B cell (primary cell): ENCODE results near the gene ITGB1. TPM values are rescaled to one million over a fixed set of nuclear protein-coding genes. Genes with fewer than 3 reads are reported as not detected.
"Not testable (repeated sequence)": the region's sequence is repeated elsewhere in the genome, so short reads cannot be mapped to it uniquely, and the experiment has no call there.

Experiments
- ATAC-seq: fragments of 200-7000 bp; cut with Tn5 transposase; one replicate; pipeline ENCODE4 v1.10.0; 2021; ENCODE audit warnings: low read depth, mild to moderate bottlenecking, moderate number of reproducible peaks, moderate library complexity
- CTCF ChIA-PET: fragments of 350-600 bp; sonication (Branson Sonifier 250); formaldehyde crosslinking; loops from one replicate; lab custom pipeline; 2021; ENCODE audit warnings: antibody characterized with exemption, inconsistent platforms; lab: Charles Lee
- POLR2A ChIA-PET: fragments of 350-600 bp; sonication (Branson Sonifier 250); formaldehyde crosslinking; loops from one replicate; lab custom pipeline; 2021; ENCODE audit warnings: antibody characterized with exemption; lab: Charles Lee
- DNase-seq: peaks from one replicate; pipeline ENCODE4 v3.0.0; 2013
- H2AFZ ChIP-seq: 2 replicates; pipeline ENCODE4 v1.6.1; 2012; ENCODE audit warnings: mild to moderate bottlenecking, low read depth, low read length; ENCODE audit not compliant: insufficient read depth, poor library complexity, severe bottlenecking
- H3K27ac ChIP-seq, 2 donors: 1 replicate in 1 of 2; 2 replicates in 1 of 2; pipeline ENCODE4 v1.5.1; 2012 to 2013; ENCODE audit warnings: low read length in 2 of 2, mild to moderate bottlenecking in 2 of 2, moderate library complexity in 1 of 2
- H3K27me3 ChIP-seq, 4 experiments: fragments of 200-600 bp in 1 of 4; sonication (generic) in 1 of 4; replicated peaks in 1 of 4; 1 replicate in 2 of 4; 2 replicates in 2 of 4; pipeline versions ENCODE4 v1.6.1 to v1.7.0; 2013 to 2016; ENCODE audit warnings: low read length in 3 of 4, mild to moderate bottlenecking in 2 of 4, mixed read lengths in 1 of 4, moderate library complexity in 1 of 4; ENCODE audit not compliant: insufficient read depth in 4 of 4, control insufficient read depth in 3 of 4; ENCODE audit errors: control extremely low read depth in 1 of 4
- H3K36me3 ChIP-seq, 2 experiments: replicated peaks in 1 of 2; 1 replicate in 1 of 2; 2 replicates in 1 of 2; pipeline versions ENCODE4 v1.6.1 to v1.7.1; 2013; ENCODE audit warnings: low read length in 1 of 2; ENCODE audit not compliant: insufficient read depth in 2 of 2, control insufficient read depth in 1 of 2; ENCODE audit errors: control extremely low read depth in 1 of 2, extremely low read depth in 1 of 2
- H3K4me1 ChIP-seq, 2 donors: fragments of 200-600 bp in 1 of 2; sonication (generic) in 1 of 2; 1 replicate in 1 of 2; 2 replicates in 1 of 2; pipeline versions ENCODE4 v1.5.1 to v1.6.1; 2013 to 2017; ENCODE audit warnings: low read length in 2 of 2; ENCODE audit not compliant: control insufficient read depth in 2 of 2, insufficient read depth in 2 of 2
- H3K4me2 ChIP-seq: replicated peaks from 2 replicates; pipeline ENCODE3; 2012; ENCODE audit warnings: mild to moderate bottlenecking, low read depth, low read length; ENCODE audit not compliant: poor library complexity, severe bottlenecking
- H3K4me3 ChIP-seq, 5 experiments: fragments of 200-600 bp in 1 of 5; sonication (generic) in 1 of 5; 1 replicate in 3 of 5; 2 replicates in 2 of 5; pipeline versions ENCODE4 v1.5.1 to v1.7.0; 2011 to 2016; ENCODE audit warnings: low read length in 4 of 5, mild to moderate bottlenecking in 4 of 5, low read depth in 2 of 5, control low read depth in 1 of 5, moderate library complexity in 1 of 5; ENCODE audit not compliant: insufficient read depth in 1 of 5; ENCODE audit errors: control extremely low read depth in 1 of 5, extremely low read depth in 1 of 5
- H3K79me2 ChIP-seq: fragments of 200-600 bp; sonication (generic); one replicate; pipeline ENCODE4 v1.6.0; 2016; ENCODE audit warnings: low read length; ENCODE audit not compliant: control insufficient read depth, insufficient read depth
- H3K9ac ChIP-seq: fragments of 200-600 bp; sonication (generic); 2 replicates; pipeline ENCODE4 v1.6.1; 2017; ENCODE audit warnings: mild to moderate bottlenecking, low read length, moderate library complexity
- H3K9me3 ChIP-seq, 3 donors: one replicate each; pipeline versions ENCODE4 v1.6.1 to v1.7.1; 2013; ENCODE audit warnings: low read length in 2 of 3; ENCODE audit not compliant: control insufficient read depth in 2 of 3, insufficient read depth in 1 of 3; ENCODE audit errors: control extremely low read depth in 1 of 3
- H4K20me1 ChIP-seq: 2 replicates; pipeline ENCODE4 v1.6.0; 2012; ENCODE audit warnings: mild to moderate bottlenecking, low read length; ENCODE audit not compliant: insufficient read depth, control insufficient read depth, poor library complexity, severe bottlenecking
- H3K27ac Mint-ChIP-seq: one replicate; pipeline ENCODE4 v1.8.0; 2021; ENCODE audit warnings: mixed read lengths
- H3K27me3 Mint-ChIP-seq: one replicate; pipeline ENCODE4 v1.8.0; 2021; ENCODE audit warnings: mixed read lengths
- H3K4me1 Mint-ChIP-seq: one replicate; pipeline ENCODE4 v1.8.0; 2021; ENCODE audit warnings: mixed read lengths
- H3K4me3 Mint-ChIP-seq: one replicate; pipeline ENCODE4 v1.8.0; 2021; ENCODE audit warnings: mixed read lengths
- H3K9me3 Mint-ChIP-seq: one replicate; pipeline ENCODE4 v1.8.0; 2022; ENCODE audit warnings: mixed read lengths; ENCODE audit not compliant: insufficient read depth
- EZH2 ChIP-seq: IDR thresholded peaks from 2 replicates; pipeline ENCODE4 v1.6.1; 2012; ENCODE audit warnings: borderline replicate concordance, low read depth, mild to moderate bottlenecking, moderate library complexity, low read length; ENCODE audit not compliant: insufficient read depth, poor library complexity, severe bottlenecking
- WGBS: methylation state at CpG from one replicate; pipeline ENCODE4 v1.1.5; 2013; ENCODE audit warnings: missing lambda C conversion rate; ENCODE audit not compliant: insufficient coverage; 5-methylcytosine and 5-hydroxymethylcytosine counted together
- intact Hi-C: fragments of 100-400 bp; cut with micrococcal nuclease; formaldehyde crosslinking; loops from one replicate; pipeline ENCODE4 v1.10.0; 2022
- polyA plus RNA-seq: library from polyadenylated mRNA; depleted of rRNA; stranded (reverse); fragments of >200 nt; gene quantifications from 2 replicates; pipeline ENCODE4 v1.2.3, GENCODE V29; 2012
- total RNA-seq, 2 donors: library from RNA; stranded (reverse); fragments of 120-200 nt in 1 of 2; gene quantifications; 1 replicate in 1 of 2; 2 replicates in 1 of 2; pipeline versions ENCODE4 v1.2.3 to v1.2.4, GENCODE V29; 2013 to 2022
- TF ChIP-seq, protein P1 (sequence below): fragments of 200-600 bp; IDR thresholded peaks from one replicate; pipeline ENCODE4 v1.8.0; 2022; ENCODE audit warnings: antibody characterized with exemption, mild to moderate bottlenecking

Gene ITGB1
- total and polyA plus RNA-seq, 2 donors (not counting 1 experiment from before 2014, with no cell fraction given), result 30.8 to 128 TPM

DNA sequence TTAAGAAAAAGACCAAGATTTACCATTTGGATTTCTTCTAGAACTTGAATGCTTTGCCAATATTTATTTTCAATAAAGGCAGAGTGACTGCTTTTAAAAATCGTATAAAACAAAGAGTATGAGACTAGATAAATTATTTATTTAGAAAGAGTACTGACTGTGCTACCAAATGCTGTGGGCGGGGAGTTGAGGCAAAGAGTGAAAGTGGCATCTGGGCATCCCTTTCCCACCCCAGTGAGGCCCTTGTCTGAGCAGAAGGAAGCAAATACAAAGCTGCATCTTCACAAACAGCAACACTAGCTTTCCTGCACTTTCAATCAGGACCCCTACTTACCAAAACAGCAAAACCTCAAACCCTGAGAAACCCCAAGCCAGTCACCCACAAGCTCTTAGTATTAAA is 34.9 kb downstream of the ITGB1 start:
- peaks cover 0 to 3% (median 0%) of the 10 kb centered on the region in 3 donors for H3K9me3 ChIP-seq
- ChIA-PET POLR2A (no interaction called here), CTCF (no interaction called here)
- Mint-ChIP-seq H3K27ac (no peak overlapping the region), H3K4me3 (no peak overlapping the region), H3K27me3 (no peaks in the 10 kb centered on the region), H3K4me1 (no peaks in the 10 kb centered on the region), H3K9me3 (no peaks in the 10 kb centered on the region)
- 90% methylated on average over 2 of the region's 2 CpGs for WGBS
- H3K27ac ChIP-seq, result no peak overlapping the region
- TF ChIP-seq, protein P1, sequence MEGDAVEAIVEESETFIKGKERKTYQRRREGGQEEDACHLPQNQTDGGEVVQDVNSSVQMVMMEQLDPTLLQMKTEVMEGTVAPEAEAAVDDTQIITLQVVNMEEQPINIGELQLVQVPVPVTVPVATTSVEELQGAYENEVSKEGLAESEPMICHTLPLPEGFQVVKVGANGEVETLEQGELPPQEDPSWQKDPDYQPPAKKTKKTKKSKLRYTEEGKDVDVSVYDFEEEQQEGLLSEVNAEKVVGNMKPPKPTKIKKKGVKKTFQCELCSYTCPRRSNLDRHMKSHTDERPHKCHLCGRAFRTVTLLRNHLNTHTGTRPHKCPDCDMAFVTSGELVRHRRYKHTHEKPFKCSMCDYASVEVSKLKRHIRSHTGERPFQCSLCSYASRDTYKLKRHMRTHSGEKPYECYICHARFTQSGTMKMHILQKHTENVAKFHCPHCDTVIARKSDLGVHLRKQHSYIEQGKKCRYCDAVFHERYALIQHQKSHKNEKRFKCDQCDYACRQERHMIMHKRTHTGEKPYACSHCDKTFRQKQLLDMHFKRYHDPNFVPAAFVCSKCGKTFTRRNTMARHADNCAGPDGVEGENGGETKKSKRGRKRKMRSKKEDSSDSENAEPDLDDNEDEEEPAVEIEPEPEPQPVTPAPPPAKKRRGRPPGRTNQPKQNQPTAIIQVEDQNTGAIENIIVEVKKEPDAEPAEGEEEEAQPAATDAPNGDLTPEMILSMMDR, result no peak
- no peak for TF ChIP-seq EZH2
- ATAC-seq, result no peak
- H3K4me2 ChIP-seq, result no peak overlapping the region
- no peaks in the 10 kb centered on the region for H4K20me1 ChIP-seq
- no peaks in the 10 kb centered on the region for H3K27me3 ChIP-seq
- no peaks in the 10 kb centered on the region for H3K4me1 ChIP-seq
- peaks cover 5 to 83% of the 10 kb centered on the region in 2 experiments for H3K36me3 ChIP-seq
- intact Hi-C loops, result no loop called here
- H3K9ac ChIP-seq, result no peak overlapping the region
- no peaks in the 10 kb centered on the region for H3K79me2 ChIP-seq
- no peak for DNase-seq
- no peak overlapping the region for H2AFZ ChIP-seq
- H3K4me3 ChIP-seq, result no peak overlapping the region

DNA sequence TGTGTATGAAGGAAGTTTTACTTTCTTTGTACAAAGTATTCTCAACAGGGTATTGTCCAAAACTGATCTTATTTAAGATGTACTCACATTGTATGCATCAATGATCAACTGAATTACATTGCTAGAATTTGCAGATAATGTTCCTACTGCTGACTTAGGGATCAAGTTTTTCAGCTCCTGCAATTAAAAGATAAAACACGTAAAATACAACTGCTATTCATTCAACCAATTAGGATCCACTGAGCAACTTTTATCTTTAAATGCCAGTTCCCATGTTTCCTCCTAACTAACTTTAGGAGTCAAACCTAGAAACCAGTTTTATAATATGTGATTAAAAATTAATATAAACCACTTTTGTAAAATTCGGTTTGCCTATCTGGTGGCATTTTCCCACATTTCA is 35.9 kb downstream of the ITGB1 start:
- Histone ChIP-seq H3K4me3 (no peak overlapping the region), H4K20me1 (no peaks in the 10 kb centered on the region), H3K27ac (no peak overlapping the region), H2AFZ (no peak overlapping the region), H3K36me3 (peaks cover 0 to 73% of the 10 kb centered on the region in 2 experiments), H3K4me1 (no peaks in the 10 kb centered on the region), H3K4me2 (no peak overlapping the region), H3K79me2 (no peaks in the 10 kb centered on the region), H3K9me3 (peaks cover 0 to 3% (median 0%) of the 10 kb centered on the region in 3 donors), H3K27me3 (no peaks in the 10 kb centered on the region), H3K9ac (no peak overlapping the region)
- H3K4me1 Mint-ChIP-seq, result no peaks in the 10 kb centered on the region
- no peak for DNase-seq
- no peaks in the 10 kb centered on the region for H3K9me3 Mint-ChIP-seq
- H3K4me3 Mint-ChIP-seq, result no peak overlapping the region
- no CpG with 5 or more reads among the region's 2 CpGs for WGBS
- no peak for ATAC-seq
- no peak overlapping the region for H3K27ac Mint-ChIP-seq
- no peaks in the 10 kb centered on the region for H3K27me3 Mint-ChIP-seq
- intact Hi-C loops, result no loop called here
- CTCF ChIA-PET, result no interaction called here
- TF ChIP-seq EZH2, result no peak
- TF ChIP-seq, protein P1, result no peak
- POLR2A ChIA-PET, result no interaction called here

DNA sequence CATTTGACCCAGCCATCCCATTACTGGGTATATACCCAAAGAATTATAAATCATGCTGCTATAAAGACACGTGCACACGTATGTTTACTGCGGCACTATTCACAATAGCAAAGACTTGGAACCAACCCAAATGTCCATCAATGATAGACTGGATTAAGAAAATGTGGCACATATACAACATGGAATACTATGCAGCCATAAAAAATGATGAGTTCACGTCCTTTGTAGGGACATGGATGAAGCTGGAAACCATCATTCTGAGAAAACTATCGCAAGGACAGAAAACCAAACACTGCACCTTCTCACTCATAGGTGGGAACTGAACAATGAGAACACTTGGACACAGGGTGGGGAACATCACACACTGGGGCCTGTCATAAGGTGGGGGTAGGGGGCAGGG is 40.2 kb downstream of the ITGB1 start:
- H3K79me2 ChIP-seq, H3K27me3 Mint-ChIP-seq, DNase-seq, intact Hi-C loops, H3K9me3 ChIP-seq, H3K4me1 Mint-ChIP-seq, H3K4me2 ChIP-seq, H3K4me3 ChIP-seq, H3K9ac ChIP-seq, H3K4me1 ChIP-seq, H2AFZ ChIP-seq, H3K9me3 Mint-ChIP-seq, H3K27ac Mint-ChIP-seq, H3K27me3 ChIP-seq, H3K27ac ChIP-seq, CTCF ChIA-PET, H3K4me3 Mint-ChIP-seq, ATAC-seq, POLR2A ChIA-PET, H4K20me1 ChIP-seq: not testable (repeated sequence)
- H3K36me3 ChIP-seq, result peaks cover 0 to 41% of the 10 kb centered on the region in 2 experiments
- no CpG with 5 or more reads among the region's 5 CpGs for WGBS
